Measurements from ENCODE around the gene DLGAP1.

GRCh38 chr18:4416976-4417375 lies 38.1 kb downstream of the DLGAP1 start:
- TF ChIP-seq SP1 (IDR thresholded peaks at IDR 0.05) (no peak), FOXA1 (IDR thresholded peaks at IDR 0.05) (no peak), FOXK2 (IDR thresholded peaks at IDR 0.05) (no peak), FOXM1 (IDR thresholded peaks at IDR 0.05; ENCODE audit: borderline replicate concordance) (no peak), NFRKB (IDR thresholded peaks at IDR 0.05) (no peak), ARNT (IDR thresholded peaks at IDR 0.05) (no peak), ELF4 (IDR thresholded peaks at IDR 0.05) (no peak), LEF1 (IDR thresholded peaks at IDR 0.05; ENCODE audit: borderline replicate concordance) (no peak), BHLHE40 (IDR thresholded peaks at IDR 0.05; ENCODE audit: borderline replicate concordance) (no peak), TARDBP (IDR thresholded peaks at IDR 0.05) (no peak), SUZ12 (IDR thresholded peaks at IDR 0.05) (no peak), L3MBTL2 (conservative IDR thresholded peaks at IDR 0.05) (no peak), CTBP1 (IDR thresholded peaks at IDR 0.05; ENCODE audit: borderline replicate concordance) (no peak)
